CD4-positive, alpha-beta T cell treated with Interleukin-15 for 4 hours (primary cell): ENCODE results near the gene MYO18B.

Experiments
- DNase-seq: peaks from one replicate; pipeline ENCODE4 v3.0.0-alpha.2; 2020; ENCODE audit warnings: low spot score

Gene MYO18B

GRCh38 chr22:25714070-25714469 is 27.9 kb upstream of the MYO18B start:
- DNase-seq, result no peak

- no peak for DNase-seq
Measured at GRCh38 chr22:25714739-25715138, 27.2 kb upstream of the MYO18B start.

GRCh38 chr22:25716637-25717036 is 25.4 kb upstream of the MYO18B start:
- no peak for DNase-seq

- DNase-seq, result no peak
Measured at GRCh38 chr22:25718135-25718840, 23.7 kb upstream of the MYO18B start.

DNA sequence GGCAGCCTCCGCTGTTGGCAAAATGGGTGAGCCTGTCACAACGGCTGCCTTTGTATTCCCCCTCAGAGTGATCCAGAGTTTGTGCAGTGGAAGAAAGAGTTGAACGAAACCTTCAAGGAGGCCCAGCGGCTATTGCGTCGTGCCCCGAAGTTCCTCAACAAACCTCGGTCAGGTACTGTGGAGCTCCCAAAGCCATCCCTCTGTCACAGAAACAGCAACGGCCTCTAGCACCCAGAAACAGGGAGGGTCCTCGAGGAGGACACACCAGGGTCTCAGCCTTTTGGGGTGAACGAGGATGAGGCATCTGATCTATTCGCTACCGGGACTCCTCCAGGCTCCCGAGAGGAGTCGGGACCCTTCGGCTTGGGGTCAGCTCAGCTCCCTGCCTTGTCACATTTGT is 19.8 kb upstream of the MYO18B start:
- no peak for DNase-seq

DNA sequence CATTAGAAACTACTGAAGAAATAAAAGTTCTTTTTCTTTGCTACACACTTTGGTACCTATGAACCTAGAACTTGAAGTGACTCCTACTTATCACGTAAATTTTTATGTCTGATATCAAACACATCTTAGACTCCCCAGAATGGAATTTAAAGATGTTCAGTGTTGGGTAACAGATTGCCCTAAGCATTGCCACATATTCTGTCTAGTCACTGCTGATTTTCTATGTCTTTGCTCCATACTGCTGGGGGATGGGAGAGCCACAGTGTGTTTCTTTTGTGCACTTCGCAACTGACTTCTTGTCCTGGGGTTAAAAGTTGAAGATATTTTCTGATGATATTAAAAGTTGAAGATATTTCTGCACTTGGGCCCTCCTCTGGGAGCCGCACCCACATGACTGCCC is 19.4 kb upstream of the MYO18B start:
- DNase-seq, result no peak

GRCh38 chr22:25726241-25726640 is 15.7 kb upstream of the MYO18B start:
- DNase-seq, result no peak

- no peak for DNase-seq
Measured at GRCh38 chr22:25728071-25728470, 13.9 kb upstream of the MYO18B start.

DNA sequence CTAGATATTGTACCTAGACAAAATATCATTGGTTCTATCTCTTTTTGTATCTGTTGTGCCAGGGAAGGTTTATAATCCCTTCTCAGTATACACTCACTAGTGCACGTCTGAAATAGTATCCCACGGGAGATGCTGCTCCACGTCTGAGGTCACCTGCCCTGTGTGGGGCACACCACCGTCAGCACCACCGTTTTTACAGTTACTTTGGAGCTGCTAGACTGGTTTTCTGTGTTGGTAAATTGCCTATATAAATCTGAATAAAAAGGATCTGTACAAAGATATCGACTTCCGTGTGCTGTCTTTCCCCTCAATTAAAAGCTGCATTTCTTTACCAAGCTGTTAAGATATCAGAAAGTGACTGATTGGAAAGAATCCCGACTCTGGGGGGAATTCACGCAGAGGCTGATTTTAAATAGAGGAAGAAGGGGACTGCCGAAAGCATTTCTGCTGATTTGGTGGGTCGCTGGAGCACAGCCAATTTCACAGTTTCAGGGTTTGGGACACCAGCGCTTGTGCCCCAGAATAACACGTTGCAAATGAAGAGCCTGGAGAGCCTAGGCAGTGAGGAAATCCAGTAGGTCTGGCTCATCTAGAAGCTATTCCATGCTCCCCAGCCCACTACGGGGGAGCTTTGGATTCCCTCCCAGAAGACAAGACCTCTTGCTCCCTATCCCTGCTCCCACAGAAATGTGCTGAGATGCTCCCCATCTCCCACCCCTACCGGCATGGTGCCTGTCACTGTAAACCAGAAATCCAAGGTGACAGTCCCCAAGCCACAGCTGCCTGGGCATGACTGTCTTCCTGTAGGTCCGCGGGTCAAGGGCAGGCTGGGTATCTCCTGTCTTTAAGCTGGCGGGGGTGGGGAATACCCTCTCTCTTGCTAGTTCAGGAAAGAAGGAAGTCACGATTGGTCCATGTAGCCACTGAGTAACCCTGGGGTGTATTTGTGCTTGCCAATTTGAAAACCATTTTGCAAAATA is 12.7 kb upstream of the MYO18B start:
- no peak for DNase-seq

DNA sequence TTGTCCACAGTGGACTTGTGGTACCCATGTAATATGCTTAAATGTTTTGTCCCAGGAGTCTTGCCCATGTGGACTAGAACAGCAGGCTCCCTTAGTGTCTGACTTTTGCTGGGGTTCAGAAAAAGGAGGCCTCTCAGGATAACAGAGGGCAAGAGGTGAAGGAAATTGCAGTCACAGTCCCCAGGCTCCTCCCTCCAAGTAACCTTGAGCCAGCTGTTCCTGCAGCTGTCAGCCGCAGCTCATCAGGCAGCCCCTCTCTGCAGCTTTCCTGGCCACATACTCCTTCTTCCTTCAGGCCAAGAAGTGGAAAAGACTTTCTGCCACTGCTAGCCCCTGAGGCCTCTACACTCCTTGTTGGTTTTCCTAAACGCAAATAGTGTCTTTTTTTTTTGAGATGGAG is 6.3 kb upstream of the MYO18B start:
- DNase-seq, result no peak

- DNase-seq, result no peak
Measured at GRCh38 chr22:25736378-25737011, 5.5 kb upstream of the MYO18B start.

DNA sequence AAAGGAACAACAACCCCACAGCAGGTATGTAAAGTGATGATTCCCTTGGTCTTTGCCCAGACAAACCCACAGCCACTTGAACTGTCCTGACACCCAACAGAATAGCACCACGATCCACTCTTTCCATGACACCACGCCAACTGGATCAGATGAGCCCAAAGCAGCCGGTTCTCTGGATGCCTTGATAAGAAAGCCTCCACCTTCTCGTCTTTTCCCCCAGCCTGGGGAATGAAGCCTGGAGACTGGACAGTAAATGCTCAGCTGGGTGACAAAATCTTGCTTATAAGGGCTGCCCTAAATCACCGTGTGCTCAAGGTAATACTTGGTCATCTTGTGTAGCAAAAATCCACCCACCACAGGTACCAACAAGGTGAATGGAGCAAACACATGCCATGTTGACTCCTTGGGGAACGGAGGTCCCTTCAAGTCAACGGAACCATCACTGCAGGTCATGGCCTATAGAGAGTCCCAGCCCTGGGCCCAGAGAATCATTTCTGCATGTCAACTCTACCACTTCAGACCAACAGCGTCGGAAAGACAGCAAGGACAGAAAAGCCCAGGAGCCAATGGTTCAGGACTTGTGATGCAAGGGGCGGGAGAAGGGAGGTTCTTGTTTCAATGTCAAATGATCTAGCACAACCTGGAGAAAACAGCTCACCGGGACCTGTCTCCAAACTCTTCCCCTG is 2.2 kb upstream of the MYO18B start:
- DNase-seq, result no peak

DNA sequence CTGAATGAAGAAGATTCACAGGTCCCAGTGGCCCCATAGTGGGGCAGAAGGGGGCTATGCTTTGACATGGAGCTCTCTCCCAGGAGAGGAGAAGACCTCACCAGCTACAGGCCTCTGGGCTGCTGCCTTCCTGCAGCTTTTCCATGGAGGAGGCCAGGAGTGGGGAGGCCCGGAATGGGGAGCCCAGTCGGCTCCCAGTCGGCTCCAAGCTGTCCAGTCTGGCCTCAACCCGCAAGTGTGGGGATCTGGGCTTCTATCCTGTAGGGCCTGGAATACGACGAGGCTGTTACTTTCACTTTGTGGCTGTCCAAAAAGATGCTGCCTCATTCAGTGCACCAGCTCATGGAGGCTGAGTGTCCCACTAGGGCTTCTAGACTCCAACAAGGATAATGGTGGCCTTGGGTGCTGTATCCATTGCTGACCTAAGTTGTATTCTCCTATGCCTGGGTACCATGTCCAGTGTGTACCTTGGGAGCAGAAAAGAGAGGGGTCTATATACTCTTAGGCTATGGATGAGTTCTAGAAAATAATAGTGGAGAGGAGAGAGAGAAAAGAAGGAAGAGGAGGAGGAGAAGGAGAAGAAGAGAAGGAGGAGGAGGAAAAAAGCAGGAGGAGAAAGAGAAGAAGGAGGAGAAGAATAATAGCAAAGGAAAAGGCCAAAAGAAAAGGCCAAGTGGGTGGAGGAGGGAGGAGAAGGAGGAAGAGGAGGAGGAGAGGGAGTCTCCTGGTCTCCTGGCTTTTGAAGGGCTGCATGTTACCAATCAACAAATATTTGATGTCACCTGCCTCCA is 1.1 kb downstream of the MYO18B start:
- no peak for DNase-seq

GRCh38 chr22:25744694-25745093 is 2.7 kb downstream of the MYO18B start:
- DNase-seq, result no peak

- DNase-seq, result no peak
Measured at GRCh38 chr22:25745341-25746011, 3.5 kb downstream of the MYO18B start.

- no peak for DNase-seq
Measured at GRCh38 chr22:25746012-25746373, 4.0 kb downstream of the MYO18B start.

DNA sequence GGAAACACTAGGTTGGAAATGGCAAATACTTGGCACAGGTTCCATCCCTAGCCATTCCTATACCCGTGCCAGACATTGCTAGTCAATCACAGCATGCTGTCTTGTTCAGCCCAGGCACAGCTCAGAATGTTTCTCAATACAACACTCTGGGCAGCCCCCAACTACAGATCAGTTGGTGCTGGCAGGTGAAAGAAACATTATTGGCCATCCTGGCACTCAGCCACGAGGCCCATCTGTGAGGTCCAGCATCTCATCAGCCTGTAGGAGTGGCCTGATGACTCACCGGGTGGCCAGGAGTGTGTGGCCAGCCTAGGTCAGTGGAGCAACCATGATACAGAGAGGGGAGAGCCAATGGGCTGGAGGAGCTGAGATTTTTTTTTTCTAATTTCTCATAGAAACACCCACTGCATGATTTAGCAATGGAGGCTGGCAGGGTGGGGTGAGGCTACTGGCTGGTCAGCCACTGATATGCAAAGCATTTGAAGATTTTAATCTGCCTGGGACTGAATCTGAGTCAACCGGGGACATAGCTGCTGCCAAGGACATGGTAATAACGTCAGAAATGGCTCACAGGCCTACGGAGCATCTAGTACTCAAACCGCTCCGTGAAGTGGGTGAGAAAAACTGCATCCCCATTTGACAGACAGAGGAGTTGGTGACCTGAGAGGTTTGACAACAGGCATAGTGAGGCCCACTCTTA is 5.4 kb downstream of the MYO18B start:
- DNase-seq, result no peak

- no peak for DNase-seq
Measured at GRCh38 chr22:25748140-25748539, 6.2 kb downstream of the MYO18B start.

DNA sequence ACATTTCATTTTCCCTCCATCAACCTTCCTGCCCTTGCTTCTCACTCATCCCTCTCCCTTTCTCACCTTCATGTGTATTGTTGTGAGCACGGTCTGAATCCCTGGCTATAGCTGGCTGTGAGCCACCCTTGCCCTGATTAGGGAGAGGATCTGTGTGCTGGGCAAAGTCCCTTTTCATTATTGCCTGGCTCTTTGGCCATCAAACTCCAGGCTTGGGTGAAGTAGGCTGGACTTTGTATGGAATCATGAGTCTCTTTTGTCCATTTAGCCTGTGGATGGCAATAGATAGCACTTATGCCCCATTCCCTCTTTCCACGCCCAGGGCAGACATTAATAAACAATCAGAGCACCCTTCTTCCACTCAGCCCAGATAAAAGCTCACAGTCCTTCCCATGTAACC is 6.7 kb downstream of the MYO18B start:
- no peak for DNase-seq
